ENCODE results near the gene LRRC3B.

GRCh38 chr3:26625187-26625586 is 2.6 kb downstream of the LRRC3B start:
- TF ChIP-seq EP300 (IDR thresholded peaks at IDR 0.05) (no peak), CTCF (IDR thresholded peaks at IDR 0.05) (no peak), POLR2A (IDR thresholded peaks at IDR 0.05; ENCODE audit: low read depth) (no peak)
